Epithelial cell of esophagus (primary cell): ENCODE results near the gene NOTUM.

Experiments
- DNase-seq: peaks from one replicate; pipeline ENCODE4 v3.0.0; 2010; ENCODE audit warnings: low read depth
- H3K4me3 ChIP-seq: 2 replicates; pipeline ENCODE4 v1.5.1; 2011; ENCODE audit warnings: mild to moderate bottlenecking, low read length, control low read depth
- TF ChIP-seq, protein P1 (sequence below): IDR thresholded peaks from 2 replicates; pipeline ENCODE4 v1.5.1; 2011; ENCODE audit warnings: low read depth, mild to moderate bottlenecking, low read length, control low read depth, inconsistent platforms; ENCODE audit not compliant: insufficient read depth; ENCODE audit errors: missing control alignments

NOTUM gene

DNA sequence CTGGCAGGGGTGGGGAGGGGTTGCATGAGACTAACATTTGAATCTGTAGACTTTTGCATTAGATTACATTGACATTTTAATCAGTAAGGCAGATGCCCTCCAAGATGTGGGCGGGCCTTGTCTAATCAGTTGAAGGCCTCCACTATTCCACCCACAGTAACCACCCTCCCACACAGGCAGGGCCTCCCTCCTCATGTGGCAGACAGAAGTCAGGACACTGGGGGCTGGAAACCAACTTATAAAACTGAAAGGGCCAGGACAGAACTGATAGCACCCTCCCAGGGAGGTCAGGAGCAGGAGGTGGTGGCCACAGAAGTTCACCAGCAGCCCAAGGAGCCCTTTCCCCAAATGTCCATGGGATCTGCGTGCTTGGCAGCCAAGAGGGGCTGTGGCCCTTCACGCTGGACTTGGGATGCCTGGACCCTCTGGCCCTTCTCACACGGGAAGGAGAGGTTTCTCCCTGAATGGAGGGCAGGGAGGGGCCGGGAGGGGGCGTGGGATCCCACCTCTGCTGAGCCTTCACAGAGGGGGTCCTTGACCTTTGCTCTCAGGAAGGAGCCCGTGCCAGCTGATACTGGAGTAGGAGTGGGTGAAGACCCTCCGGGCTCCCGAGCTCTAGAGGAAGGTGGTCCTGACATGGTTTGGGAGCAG lies 28.5 kb downstream of the NOTUM start:
- TF ChIP-seq, protein P1, sequence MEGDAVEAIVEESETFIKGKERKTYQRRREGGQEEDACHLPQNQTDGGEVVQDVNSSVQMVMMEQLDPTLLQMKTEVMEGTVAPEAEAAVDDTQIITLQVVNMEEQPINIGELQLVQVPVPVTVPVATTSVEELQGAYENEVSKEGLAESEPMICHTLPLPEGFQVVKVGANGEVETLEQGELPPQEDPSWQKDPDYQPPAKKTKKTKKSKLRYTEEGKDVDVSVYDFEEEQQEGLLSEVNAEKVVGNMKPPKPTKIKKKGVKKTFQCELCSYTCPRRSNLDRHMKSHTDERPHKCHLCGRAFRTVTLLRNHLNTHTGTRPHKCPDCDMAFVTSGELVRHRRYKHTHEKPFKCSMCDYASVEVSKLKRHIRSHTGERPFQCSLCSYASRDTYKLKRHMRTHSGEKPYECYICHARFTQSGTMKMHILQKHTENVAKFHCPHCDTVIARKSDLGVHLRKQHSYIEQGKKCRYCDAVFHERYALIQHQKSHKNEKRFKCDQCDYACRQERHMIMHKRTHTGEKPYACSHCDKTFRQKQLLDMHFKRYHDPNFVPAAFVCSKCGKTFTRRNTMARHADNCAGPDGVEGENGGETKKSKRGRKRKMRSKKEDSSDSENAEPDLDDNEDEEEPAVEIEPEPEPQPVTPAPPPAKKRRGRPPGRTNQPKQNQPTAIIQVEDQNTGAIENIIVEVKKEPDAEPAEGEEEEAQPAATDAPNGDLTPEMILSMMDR: no peak
- DNase-seq: no peak
- H3K4me3 ChIP-seq: no peak overlapping the region

- TF ChIP-seq, protein P1: no peak
- DNase-seq: no peak
- H3K4me3 ChIP-seq: no peak overlapping the region
Measured at GRCh38 chr17:81931557-81932332, 29.2 kb downstream of the NOTUM start.

DNA sequence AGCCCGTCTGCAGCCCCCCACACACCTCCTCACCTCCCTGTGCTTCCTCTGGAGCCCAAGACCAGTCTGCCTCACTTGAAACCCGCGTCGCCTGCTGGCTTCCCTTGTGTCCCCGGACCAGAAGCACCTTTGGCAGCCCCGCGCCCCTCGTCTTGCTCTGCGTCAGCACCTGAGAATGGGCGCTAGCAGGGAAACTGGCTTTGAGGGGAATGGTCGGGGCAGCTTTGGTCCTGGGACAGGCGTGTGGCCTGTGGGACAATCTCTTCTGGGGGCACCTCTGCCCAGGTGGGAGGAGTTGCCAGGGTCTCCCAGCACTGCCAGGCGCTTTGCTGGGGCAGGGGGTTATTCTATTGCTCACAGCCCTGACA lies 29.8 kb downstream of the NOTUM start:
- H3K4me3 ChIP-seq: no peak overlapping the region
- no peak for DNase-seq
- TF ChIP-seq, protein P1: no peak

DNA sequence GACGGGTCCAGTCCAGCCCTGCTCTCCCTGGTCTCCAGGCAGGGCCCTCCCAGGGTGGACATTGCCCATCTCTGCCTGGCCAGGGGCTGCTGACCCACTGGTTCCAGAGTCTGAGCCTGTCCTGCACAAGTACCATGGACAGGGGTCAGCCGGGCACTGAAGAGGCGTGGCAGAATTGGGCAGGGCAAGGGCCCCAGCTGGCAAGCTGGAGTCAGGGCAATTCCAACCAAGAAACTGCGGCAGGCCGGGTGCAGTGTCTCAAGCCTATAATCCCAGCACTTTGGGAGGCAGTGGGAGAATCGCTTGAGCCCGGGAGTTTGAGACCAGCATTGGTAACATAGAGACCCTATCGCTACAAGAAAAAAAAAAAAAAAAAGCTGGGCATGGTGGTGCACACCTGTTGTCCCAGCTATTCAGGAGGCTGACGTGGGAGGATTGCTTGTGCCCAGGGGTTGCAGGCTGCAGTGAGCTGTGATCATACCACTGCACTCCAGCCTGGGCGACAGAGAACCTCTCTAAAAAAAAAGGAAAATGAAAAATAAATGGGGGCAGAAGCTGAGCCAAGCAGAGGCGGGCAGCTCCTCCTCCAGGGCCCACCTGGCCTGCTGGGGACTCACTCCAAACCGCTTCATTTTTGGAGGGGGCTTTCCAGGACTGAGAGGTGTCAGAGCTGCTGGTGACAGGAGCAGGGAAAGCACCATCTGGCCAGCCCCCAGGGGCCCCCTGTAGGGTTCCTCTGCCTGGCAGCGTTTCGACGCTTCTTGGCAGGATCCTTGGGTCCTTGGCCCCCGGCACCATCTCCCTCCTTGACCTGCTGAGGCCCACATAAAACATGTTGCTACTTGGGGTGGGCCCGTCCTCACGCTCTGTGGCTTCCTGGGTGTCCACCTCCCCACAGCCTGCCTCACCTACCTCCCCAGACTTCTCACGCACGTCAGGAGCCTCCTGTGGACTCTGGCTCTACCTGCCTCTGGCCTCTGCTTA lies 30.6 kb downstream of the NOTUM start:
- TF ChIP-seq, protein P1: no peak
- no peak overlapping the region for H3K4me3 ChIP-seq
- no peak for DNase-seq

DNA sequence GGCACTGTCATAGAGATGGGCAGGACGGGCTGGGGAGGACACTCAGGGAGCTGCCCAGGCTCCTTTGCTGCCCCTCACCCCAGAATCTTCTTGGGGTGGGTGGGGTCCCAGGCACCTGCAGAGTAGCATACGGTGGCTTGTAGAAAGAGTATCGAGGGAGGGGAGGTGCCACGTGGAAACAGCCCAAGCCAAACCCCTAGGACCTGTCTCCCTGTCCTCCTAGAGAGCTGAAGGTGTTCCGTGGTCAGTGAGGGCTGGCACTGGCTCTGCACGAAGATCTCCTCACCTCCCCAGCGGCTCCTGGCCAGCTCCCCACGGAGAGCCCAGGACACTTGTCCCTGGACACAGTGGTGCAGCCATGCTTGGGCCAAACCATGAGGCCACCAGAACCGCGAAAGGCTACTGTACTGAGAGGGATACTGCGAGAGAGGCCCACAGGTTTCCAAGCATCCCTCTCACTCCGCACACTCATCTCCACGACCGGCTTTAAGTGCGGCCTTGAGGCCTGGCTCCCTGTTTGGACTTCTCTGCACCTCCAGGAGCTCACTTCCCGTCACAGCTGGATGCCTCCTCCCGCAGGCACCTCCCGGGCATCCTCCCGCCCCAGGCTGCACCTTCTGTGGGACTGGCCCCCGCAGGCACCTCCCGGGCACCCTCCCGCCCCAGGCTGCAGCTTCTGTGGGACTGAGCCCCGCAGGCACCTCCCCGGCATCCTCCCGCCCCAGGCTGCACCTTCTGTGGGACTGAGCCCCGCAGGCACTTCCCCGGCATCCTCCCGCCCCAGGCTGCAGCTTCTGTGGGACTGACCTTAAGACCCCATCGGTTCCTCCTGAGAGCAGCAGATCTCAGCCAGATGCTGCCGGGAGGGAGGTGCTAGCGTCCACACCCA lies 31.5 kb downstream of the NOTUM start:
- DNase-seq: no peak
- no peak overlapping the region for H3K4me3 ChIP-seq

More for the DNA sequence above, 31.5 kb downstream of the NOTUM start:
- TF ChIP-seq, protein P1: no peak
